ENCODE data around the gene HEATR5A.

- no peak for TF ChIP-seq CTCF (IDR thresholded peaks at IDR 0.05)
- TF ChIP-seq POLR2A (IDR thresholded peaks at IDR 0.05): no peak
These were observed 28.8 kb upstream of the HEATR5A start for GRCh38 chr14:31449136-31449535.

Measured in Peyer's patch (tissue), 4 donors.